Panc1 (cell line): Measurements from ENCODE around the gene CD5L.

Experiments used
- TF ChIP-seq, protein P1 (sequence below): fragments of 450-650 bp; IDR thresholded peaks from 2 replicates; pipeline ENCODE4 v1.5.1; 2017; ENCODE audit warnings: mild to moderate bottlenecking
- TF ChIP-seq, protein P2 (sequence below), 2 experiments: IDR thresholded peaks; 2 replicates each; pipeline ENCODE4 v1.6.1; 2011 to 2012; ENCODE audit warnings: low read depth in 2 of 2, control low read depth in 1 of 2, low read length in 1 of 2, mild to moderate bottlenecking in 1 of 2, moderate library complexity in 1 of 2; ENCODE audit not compliant: insufficient read depth in 1 of 2

DNA sequence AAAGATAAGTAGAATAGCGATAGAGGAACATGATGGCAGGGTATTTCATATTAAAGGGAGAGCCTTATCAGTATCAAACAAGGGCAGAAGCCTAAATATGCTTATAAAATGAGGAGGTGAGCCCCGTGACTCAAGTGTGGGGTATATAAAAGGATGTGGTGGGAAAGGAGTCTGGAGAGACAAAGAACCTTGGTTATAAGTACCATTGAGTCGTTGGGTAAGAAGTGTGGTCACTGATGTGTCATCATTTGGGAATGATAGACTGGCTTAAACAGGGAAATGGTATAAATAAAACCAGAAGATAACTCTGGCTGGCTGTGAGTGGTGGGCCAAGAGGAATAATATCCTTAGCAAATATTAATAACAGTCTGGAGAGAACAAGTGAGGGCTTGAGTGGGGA, 10.9 kb upstream of the CD5L start:
- TF ChIP-seq, protein P1, sequence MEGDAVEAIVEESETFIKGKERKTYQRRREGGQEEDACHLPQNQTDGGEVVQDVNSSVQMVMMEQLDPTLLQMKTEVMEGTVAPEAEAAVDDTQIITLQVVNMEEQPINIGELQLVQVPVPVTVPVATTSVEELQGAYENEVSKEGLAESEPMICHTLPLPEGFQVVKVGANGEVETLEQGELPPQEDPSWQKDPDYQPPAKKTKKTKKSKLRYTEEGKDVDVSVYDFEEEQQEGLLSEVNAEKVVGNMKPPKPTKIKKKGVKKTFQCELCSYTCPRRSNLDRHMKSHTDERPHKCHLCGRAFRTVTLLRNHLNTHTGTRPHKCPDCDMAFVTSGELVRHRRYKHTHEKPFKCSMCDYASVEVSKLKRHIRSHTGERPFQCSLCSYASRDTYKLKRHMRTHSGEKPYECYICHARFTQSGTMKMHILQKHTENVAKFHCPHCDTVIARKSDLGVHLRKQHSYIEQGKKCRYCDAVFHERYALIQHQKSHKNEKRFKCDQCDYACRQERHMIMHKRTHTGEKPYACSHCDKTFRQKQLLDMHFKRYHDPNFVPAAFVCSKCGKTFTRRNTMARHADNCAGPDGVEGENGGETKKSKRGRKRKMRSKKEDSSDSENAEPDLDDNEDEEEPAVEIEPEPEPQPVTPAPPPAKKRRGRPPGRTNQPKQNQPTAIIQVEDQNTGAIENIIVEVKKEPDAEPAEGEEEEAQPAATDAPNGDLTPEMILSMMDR, result no peak
- TF ChIP-seq, protein P2, sequence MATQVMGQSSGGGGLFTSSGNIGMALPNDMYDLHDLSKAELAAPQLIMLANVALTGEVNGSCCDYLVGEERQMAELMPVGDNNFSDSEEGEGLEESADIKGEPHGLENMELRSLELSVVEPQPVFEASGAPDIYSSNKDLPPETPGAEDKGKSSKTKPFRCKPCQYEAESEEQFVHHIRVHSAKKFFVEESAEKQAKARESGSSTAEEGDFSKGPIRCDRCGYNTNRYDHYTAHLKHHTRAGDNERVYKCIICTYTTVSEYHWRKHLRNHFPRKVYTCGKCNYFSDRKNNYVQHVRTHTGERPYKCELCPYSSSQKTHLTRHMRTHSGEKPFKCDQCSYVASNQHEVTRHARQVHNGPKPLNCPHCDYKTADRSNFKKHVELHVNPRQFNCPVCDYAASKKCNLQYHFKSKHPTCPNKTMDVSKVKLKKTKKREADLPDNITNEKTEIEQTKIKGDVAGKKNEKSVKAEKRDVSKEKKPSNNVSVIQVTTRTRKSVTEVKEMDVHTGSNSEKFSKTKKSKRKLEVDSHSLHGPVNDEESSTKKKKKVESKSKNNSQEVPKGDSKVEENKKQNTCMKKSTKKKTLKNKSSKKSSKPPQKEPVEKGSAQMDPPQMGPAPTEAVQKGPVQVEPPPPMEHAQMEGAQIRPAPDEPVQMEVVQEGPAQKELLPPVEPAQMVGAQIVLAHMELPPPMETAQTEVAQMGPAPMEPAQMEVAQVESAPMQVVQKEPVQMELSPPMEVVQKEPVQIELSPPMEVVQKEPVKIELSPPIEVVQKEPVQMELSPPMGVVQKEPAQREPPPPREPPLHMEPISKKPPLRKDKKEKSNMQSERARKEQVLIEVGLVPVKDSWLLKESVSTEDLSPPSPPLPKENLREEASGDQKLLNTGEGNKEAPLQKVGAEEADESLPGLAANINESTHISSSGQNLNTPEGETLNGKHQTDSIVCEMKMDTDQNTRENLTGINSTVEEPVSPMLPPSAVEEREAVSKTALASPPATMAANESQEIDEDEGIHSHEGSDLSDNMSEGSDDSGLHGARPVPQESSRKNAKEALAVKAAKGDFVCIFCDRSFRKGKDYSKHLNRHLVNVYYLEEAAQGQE (IDR thresholded peaks at IDR 0.05; ENCODE audit: insufficient read depth in 1 of 2, low read depth in 2 of 2, low read length in 1 of 2), result no peak
